GM21360 (cell line): ENCODE data around the gene CFAP298.

Source experiments
- ATAC-seq: cut with Tn5 transposase; IDR thresholded peaks from one replicate; pipeline ENCODE4 v1.9.1; 2021; ENCODE audit warnings: mild to moderate bottlenecking, moderate library complexity; ENCODE audit not compliant: unreplicated experiment

The CFAP298 gene

DNA sequence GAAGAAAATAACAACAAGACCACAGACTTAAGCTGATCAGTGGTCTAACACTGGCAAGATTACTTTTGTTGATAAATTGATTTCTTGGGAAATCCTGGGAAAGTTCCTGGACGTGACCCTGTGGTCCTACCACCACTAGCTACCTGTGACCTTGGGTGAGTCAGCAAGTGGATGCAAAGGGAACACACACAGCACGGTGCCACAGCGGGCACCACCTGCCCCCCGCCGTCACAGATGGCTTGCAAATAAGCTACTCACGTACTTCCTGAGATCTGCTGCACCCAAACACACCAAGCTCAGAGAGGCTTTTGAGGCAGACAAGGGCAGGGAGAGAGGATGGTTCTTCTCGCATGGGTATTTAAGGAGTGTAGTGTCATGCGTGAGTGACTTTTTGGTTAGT is 12.7 kb downstream of the CFAP298 start:
- ATAC-seq, result no peak

GRCh38 chr21:32599091-32599490 is 13.1 kb downstream of the CFAP298 start:
- no peak for ATAC-seq

GRCh38 chr21:32597205-32597604 is 15.0 kb downstream of the CFAP298 start:
- ATAC-seq, result no peak

DNA sequence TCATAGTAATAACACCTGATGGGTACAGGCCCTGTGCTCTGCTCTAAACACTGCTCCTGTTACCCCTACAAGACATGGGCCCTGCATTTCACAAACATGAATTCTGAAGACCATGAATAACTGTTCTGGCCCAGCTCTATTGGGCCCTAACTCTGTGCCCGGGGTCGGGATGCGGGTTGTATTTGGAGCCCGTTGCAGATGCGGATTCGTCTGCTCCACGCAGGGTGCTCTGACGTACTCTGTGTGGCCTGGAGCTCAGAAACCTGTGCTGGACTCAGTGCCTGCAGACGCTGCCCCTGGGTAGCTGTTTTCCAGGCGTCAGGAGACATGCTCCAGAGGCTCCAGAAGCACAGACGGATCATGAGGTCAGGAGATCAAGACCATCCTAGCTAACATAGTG is 16.7 kb downstream of the CFAP298 start:
- ATAC-seq, result no peak

GRCh38 chr21:32593690-32594089 is 18.5 kb downstream of the CFAP298 start:
- no peak for ATAC-seq

DNA sequence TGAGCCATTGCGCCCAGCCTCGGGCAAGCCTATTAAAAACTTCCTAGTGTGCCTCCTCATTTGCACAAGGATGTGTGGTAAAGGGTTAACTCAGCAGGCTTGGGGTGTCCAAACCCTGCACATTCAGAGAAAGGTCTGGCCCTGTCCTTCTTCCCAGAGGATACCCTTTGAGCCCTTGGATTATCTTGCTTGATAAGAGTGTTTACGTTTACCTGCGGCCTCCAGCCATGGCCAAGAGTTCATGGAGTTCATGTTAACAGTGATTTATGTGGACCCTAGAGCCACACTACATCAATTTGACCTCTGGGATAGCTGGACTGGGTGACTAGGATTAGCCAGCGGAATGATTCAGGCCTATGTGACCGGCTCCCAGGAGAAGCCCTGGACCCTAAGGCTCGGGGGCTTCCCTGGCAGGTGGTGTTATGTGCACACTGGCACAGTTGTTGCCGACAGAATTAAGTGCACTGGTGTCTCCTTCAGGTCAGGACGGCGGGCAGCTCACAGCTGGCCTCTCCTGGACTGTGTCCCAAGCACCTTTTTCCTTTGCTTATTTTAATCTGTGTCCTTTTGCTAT is 19.2 kb downstream of the CFAP298 start:
- ATAC-seq, result no peak

- ATAC-seq, result no peak
These were observed 22.0 kb downstream of the CFAP298 start for GRCh38 chr21:32590130-32590529.

GRCh38 chr21:32587651-32588050 is 24.5 kb downstream of the CFAP298 start:
- no peak for ATAC-seq

DNA sequence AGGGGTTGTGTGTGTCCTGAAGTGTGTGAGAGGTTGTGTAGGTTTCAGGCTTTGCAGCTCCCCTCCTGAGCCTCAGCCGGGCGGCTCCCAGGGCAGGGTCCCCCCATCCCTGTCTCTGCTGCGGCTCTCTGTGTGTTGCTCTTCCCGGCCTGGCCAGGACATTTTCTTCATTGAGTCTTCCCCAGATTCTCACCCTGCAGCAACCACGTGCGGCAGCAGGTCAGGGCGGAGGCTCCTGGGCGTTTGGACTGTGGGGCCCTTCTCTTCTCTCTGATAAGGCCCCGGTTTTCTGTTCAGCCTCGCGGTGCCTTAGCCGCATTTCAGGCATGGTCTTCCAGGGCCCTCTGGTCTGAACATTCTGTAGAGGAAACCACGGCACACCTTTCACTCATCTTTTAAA is 25.1 kb downstream of the CFAP298 start:
- ATAC-seq, result no peak

DNA sequence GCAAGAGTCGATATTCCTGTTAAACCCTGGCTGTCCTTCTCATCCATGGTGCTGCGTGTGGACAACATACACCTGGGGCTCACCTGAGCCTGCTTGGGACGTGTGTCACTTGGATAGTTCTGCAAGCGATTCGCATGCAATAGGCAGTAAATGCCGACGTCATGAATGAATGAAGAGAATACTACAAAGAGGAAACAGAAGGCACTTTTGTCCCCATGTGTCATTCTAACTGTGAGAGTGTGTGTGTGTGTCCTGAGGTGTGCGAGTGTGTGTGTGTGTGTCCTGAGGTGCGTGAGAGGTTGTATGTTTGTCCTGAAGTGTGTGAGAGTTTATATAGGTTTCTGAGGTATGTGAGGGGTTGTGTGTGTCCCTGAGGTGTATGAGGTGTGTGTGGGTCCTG is 26.2 kb downstream of the CFAP298 start:
- ATAC-seq, result no peak

GRCh38 chr21:32585042-32585710 is 27.0 kb downstream of the CFAP298 start, which contains the start of gene TCP10L:
TSS of gene TCP10L (minus strand) at chr21:32585523. CDS start at chr21:32584304, 1,219 bp downstream.
- ATAC-seq, result no peak

DNA sequence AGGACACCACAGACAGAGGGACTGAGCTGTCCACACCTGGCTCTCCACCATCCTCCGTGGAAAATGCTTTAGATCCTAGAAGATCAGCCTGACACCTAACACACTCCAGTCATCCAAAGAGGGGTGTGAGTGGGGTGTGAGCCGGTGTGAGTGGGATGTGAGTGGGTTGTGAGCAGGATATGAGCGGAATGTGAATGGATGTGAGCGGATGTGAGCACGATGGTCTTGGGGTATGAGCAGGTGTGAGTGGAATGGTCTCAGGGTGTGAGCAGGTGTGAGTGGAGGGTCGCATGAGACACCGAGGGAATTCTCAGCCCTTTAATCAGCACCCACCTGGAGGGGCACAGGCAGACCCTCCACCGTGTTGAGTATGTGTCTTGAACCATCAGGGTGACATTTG is 27.7 kb downstream of the CFAP298 start:
- ATAC-seq, result no peak

GRCh38 chr21:32581732-32582131 is 30.4 kb downstream of the CFAP298 start:
- ATAC-seq, result no peak

DNA sequence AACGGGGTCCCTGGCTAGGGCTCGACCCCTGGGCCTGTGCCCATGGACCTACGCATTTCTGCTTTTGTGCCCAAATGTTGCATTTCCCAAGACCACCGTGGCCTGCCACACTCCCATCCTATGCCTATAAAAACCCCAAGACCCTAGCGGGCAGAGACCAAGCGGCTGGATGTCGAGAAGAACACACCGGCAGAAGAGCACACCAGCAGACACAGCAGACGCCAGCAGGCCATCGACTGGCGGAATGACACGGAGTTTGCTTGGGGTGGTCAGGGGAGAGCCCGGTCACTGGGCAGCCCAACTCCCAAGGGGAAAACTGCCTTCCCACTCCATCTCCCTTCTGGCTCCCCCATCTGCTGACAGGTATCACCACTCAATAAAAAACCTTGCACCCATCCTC is 31.2 kb downstream of the CFAP298 start:
- no peak for ATAC-seq

- no peak for ATAC-seq
These were observed 34.0 kb downstream of the CFAP298 start for GRCh38 chr21:32578107-32578691.

DNA sequence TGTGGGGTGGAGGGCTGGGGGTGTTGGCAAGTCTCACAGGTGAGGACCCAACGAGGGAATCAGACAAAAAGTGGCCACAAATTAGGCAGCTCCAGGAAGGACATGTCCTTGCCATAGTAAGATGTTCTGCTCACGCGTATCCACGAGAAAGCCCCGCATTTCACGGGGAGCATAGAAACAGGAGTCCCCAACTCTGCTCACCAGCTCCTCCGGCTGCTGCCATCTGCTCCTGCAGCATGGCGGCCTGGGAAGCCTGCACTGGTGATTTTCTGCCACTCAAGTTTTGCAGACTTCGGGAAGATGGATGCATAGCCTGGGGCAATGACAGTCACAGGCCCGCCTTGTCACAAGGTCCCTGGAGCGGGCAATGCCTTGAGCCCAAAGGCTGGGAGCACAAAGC is 36.2 kb downstream of the CFAP298 start:
- no peak for ATAC-seq

DNA sequence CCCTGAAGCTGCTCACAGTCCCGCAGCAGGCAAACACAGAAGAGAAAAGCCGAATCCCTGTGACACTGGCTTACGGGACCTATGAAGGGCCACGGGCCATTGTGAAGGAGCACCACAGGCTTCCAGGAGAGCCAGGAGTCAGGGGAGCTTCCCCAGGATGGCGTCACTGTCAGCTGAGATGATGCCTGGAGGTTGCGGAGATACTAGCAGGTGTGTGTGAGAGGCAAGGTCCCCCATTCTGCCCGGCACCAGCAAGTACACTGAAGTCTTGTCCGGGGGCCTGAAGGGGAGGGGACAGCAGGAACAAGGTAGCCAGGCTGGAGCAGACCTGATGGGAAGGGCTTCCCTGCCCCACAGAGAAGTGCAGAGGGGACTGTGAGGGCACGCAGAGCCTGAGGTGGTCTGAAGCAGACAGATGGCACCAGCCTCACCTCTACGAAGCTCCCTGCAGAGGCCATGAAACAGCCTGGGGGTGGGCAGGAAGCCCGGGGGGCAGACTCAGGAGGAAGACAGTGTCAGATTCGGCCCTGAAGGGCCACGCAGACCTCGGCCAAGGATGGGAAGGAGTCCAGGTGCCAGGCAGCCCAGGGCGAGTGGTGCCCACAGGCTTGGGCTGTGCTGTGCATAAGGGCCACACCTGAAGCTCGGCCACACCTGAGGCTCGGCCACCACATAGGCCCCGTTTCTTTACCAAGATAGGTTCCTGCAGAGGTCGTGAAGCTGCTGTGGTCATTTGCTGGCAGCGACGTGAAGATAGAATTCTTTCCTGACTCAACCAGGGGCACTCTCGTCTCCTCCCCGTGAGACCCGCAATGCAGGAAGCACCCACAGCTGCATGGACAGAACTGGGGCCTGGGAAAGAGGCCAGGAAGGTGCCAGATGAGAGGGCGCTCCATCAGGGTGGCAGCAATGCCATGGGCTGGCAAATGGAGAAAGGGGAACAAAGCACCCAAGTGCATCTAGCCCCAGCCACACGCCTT is 36.9 kb downstream of the CFAP298 start:
- ATAC-seq, result no peak

DNA sequence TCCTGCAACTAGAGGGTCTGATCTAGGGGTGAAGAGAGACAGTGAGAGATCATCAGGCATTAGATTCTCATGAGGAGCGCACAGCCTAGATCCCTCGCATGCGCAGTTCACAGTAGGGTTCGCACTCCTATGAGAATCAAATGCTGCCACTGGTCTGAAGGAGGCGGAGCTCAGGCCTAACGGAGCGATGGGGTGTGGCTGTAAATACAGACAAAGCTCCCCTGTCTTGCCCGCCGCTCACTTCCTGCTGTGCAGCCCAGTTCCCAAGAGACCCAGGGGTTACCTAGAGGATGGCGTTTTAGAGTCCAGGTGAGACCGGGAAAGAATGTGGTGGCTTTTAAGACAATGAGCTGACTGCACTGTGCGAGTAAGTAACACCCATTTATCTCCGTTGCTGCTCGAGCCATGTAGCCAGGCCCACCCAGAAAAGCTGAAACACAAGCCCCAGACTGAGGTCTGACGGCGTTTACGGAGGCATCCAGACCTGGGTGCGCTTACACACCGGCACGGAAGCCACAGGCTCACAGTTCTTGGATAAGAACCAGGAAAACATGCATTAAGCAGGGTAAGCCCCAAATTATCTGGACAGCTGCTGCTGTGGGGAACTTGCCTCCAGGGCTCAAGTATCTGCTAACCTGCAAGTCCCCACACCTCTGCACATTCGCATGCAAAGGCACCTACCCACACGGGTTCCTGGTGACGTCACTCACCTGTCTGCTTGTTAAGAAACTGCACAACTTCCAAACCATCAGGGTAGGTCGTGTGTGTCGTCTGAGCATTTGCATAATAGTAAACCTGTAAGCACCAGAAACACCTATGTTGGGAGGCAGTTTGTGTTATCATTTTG is 39.4 kb downstream of the CFAP298 start:
- ATAC-seq, result no peak

DNA sequence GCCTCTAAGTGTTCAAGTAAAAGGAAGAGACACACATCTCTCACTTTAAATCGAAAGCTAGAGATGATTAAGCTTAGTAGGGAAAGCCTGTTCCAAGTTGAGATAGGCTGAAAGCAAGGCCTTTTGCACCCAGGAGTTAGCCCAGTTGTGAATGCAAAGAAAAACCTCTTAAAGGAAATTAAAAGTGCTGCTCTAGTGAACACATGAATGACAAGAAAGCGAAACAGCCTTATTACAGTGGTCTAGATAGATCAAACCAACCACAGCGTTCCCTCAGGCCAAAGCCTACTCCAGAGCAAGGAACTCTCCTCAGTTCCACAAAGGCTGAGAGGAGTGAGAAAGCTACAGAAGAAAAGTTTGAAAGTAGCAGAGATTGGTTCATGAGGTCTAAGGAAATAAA is 41.7 kb downstream of the CFAP298 start:
- ATAC-seq, result no peak
